Thyroid gland (tissue), 4 donors: ENCODE results near the gene PDF. TPM values are rescaled to one million over a fixed set of nuclear protein-coding genes. Genes with fewer than 3 reads are reported as not detected.

ENCODE experiments used
- DNase-seq, 2 donors: peaks; one replicate each; pipeline ENCODE4 v3.0.0-alpha.2; 2019
- H3K27ac ChIP-seq, 3 donors: fragments of 200-600 bp; sonication (generic); 1 replicate in 2 of 3; 2 replicates in 1 of 3; pipeline ENCODE4 v1.5.1; 2016 to 2019; ENCODE audit warnings: mild to moderate bottlenecking in 1 of 3, moderate library complexity in 1 of 3
- H3K27me3 ChIP-seq: fragments of 200-600 bp; sonication (generic); one replicate; pipeline ENCODE4 v1.5.1; 2019
- H3K36me3 ChIP-seq, 2 donors: fragments of 200-600 bp; sonication (generic); one replicate each; pipeline ENCODE4 v1.5.1; 2016 to 2019
- H3K4me1 ChIP-seq, 2 donors: fragments of 200-600 bp; sonication (generic); one replicate each; pipeline ENCODE4 v1.5.1; 2017 to 2019
- H3K4me3 ChIP-seq, 3 donors: fragments of 200-600 bp; sonication (generic); replicated peaks in 1 of 3; 1 replicate in 2 of 3; 2 replicates in 1 of 3; pipeline ENCODE4 v1.5.1; 2016; ENCODE audit warnings: mild to moderate bottlenecking in 1 of 3
- H3K9me3 ChIP-seq: fragments of 200-600 bp; sonication (generic); one replicate; pipeline ENCODE4 v1.5.1; 2017
- POLR2A ChIP-seq, 2 donors: fragments of 450-650 bp; IDR thresholded peaks; one replicate each; pipeline ENCODE4 v1.6.1; 2017; ENCODE audit warnings: antibody characterized with exemption in 2 of 2, mild to moderate bottlenecking in 2 of 2, moderate library complexity in 1 of 2
- WGBS, 2 donors: methylation state at CpG; one replicate each; pipeline ENCODE4 v1.1.5; 2017; 5-methylcytosine and 5-hydroxymethylcytosine counted together
- intact Hi-C: fragments of 100-400 bp; cut with DNase I; formaldehyde crosslinking; loops from one replicate; pipeline ENCODE4 v1.15.1; 2023
- total RNA-seq, 4 donors: library from RNA; depleted of rRNA; stranded (reverse); fragments of >200 nt; gene quantifications; one replicate each; pipeline ENCODE4 v1.2.3, GENCODE V29; 2016
- TF ChIP-seq, protein P1 (sequence below), 6 experiments: fragments of 200-600 bp in 3 of 6; fragments of 450-650 bp in 3 of 6; sonication (generic) in 3 of 6; IDR thresholded peaks; one replicate each; pipeline ENCODE4 v1.5.1; 2016 to 2019; ENCODE audit warnings: antibody characterized with exemption in 6 of 6, mild to moderate bottlenecking in 2 of 6, inconsistent platforms in 1 of 6, moderate library complexity in 1 of 6

PDF gene
- total RNA-seq, 4 donors from 2014 or later = 35.2 to 57.0 (median 51.0) TPM

DNA sequence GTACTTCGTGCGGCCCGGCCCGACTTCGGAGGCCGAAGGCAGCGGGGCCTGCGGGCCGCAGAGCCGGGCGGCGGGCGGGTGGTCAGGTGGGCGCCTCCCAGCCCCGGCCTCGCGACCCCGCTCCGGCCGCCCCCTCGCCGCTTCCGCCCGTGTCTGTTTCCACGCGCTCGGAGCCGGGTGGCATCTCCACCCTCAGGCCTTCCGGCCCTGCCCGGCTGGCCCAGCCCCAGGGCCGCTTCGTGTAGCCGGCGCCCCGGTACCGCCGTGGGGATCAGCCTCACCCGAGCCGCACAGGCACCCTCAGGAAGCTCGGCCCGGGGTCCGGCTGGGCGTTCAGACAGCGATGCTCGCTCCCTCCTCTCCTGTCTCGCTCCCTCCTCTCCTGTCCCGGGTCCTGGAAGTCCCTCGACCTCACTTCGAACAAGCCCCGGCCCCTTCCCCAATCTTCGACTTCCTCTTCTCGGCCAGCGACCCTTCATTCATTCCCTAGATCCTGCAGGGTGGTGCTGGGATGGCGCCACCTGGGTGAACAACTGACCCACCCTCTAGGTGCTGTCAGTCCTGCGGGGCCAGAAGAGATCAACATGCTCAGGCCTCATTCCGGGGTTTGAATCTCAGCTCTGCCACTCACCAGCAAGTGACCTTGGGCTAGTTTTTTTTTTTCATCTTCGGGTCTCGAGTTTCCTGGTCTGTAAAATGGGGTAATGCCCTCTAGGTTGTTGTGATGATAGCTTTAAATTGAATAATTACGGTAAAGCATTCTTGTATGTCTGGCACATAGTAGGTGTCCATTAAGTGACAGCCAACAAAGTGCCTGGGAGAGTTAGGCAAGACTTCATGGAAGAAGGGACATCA lies 18.6 kb downstream of the PDF start:
- DNase-seq = peak; percentile 41 to 46
- 3 to 5% methylated on average over 16 to 22 of the region's 59 CpGs for WGBS, 2 donors
- intact Hi-C loops = no loop called here

DNA sequence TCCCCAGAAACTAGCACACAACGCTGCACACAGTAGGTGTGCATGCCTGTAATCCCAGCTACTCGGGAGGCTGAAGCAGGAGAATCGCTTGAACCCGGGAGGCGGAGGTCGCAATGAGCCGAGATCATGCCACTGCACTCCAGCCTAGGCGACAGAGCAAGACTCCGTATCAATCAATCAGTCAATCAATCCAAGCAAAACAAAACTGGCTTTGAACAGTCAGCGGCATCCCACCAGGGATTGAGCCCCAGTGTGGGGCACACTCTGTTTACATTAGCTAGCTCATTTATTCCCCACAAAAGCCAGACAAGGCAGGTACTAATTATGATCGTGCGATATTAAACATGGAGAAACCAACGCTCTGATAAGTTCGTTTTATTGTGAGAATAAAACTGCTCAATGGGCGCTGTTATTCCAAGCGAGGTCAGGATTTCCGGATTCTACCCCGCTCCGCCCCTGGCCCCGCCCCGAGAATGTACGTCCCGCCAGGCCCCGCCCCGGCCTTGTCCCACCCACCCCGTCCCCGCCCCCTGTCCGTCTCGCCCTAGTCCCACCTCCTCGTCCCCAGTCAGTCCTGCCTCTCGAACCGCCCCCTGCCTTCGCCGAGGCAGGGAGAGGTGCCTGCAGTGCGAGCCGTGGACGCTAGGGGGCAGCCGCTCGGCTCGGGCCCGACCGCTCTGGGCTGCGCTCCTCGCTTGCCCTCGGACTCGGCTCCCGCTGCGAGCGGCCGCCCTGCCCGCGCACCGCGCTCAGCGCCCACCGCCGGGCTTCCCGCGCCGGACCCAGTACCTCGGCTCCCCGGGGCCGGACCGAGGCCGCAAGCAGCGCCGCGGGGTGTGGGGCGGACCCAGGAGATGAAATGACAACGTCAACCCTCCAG lies 19.5 kb downstream of the PDF start, which contains the start of gene VPS4A:
Gene VPS4A (plus strand): TSS at position 698 of the 880 bp plus-strand sequence. CDS start 162 bp downstream, at position 860.
- WGBS, 2 donors = 19 to 20% methylated on average over 27 to 33 of the region's 70 CpGs
- Histone ChIP-seq H3K27ac (peak within 1 kb of the TSS; percentile 67 to 85 (median 73)), H3K9me3 (no peaks in the 10 kb centered on the region), H3K36me3 (peaks cover under 1 to 6% of the 10 kb centered on the region in 2 donors), H3K4me3 (peak within 1 kb of the TSS; percentile 62 to 97 (median 85)), H3K4me1 (peaks cover 24 to 49% of the 10 kb centered on the region in 2 donors), H3K27me3 (no peaks in the 10 kb centered on the region)
- DNase-seq = peak; percentile 96 to 97
- intact Hi-C loops = no loop called here
- TF ChIP-seq, protein P1, sequence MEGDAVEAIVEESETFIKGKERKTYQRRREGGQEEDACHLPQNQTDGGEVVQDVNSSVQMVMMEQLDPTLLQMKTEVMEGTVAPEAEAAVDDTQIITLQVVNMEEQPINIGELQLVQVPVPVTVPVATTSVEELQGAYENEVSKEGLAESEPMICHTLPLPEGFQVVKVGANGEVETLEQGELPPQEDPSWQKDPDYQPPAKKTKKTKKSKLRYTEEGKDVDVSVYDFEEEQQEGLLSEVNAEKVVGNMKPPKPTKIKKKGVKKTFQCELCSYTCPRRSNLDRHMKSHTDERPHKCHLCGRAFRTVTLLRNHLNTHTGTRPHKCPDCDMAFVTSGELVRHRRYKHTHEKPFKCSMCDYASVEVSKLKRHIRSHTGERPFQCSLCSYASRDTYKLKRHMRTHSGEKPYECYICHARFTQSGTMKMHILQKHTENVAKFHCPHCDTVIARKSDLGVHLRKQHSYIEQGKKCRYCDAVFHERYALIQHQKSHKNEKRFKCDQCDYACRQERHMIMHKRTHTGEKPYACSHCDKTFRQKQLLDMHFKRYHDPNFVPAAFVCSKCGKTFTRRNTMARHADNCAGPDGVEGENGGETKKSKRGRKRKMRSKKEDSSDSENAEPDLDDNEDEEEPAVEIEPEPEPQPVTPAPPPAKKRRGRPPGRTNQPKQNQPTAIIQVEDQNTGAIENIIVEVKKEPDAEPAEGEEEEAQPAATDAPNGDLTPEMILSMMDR (IDR thresholded peaks at IDR 0.05) = peak; percentile 19 to 99 (median 88)
- TF ChIP-seq POLR2A (IDR thresholded peaks at IDR 0.05) = peak in 1 of 2 donors; percentile 81

More for the DNA sequence above, 18.6 kb downstream of the PDF start:
- Histone ChIP-seq H3K4me3 (peak overlapping the region; percentile 62 to 97 (median 85)), H3K9me3 (no peaks in the 10 kb centered on the region), H3K36me3 (peaks cover 9 to 14% of the 10 kb centered on the region in 2 donors), H3K27me3 (no peaks in the 10 kb centered on the region), H3K4me1 (peaks cover 19 to 40% of the 10 kb centered on the region in 2 donors), H3K27ac (peak overlapping the region; percentile 67 to 85 (median 73))
- TF ChIP-seq, protein P1 (IDR thresholded peaks at IDR 0.05) = no peak
- TF ChIP-seq POLR2A (IDR thresholded peaks at IDR 0.05) = no peak

DNA sequence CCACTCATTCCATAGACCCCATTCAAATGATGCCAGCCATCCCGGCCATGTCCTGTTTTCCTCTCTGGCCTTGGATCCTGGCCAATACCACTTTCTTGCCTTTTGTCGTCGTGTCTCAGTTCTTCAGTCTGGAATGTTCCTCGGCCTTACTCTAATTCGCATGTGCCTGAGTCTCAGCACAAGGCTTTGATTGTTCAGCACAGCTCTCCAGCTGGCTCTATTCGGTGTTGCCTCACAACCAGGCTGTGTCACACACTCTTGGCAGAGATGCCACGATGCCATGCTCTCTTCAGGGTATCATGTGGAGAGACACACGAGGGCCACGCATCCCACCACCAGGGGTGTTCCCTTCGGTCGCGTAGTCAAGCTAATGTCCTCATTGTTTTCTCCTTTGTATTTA lies 21.1 kb downstream of the PDF start:
- TF ChIP-seq, protein P1 (IDR thresholded peaks at IDR 0.05) = no peak
- no peak for TF ChIP-seq POLR2A (IDR thresholded peaks at IDR 0.05)
- Histone ChIP-seq H3K27me3 (no peaks in the 10 kb centered on the region), H3K9me3 (no peaks in the 10 kb centered on the region), H3K4me3 (no peak overlapping the region), H3K4me1 (peaks cover 38 to 61% of the 10 kb centered on the region in 2 donors), H3K36me3 (no peaks in the 10 kb centered on the region), H3K27ac (peak overlapping the region in 2 of 3 donors; percentile 31 to 32)
- intact Hi-C loops = no loop called here
- DNase-seq = peak; percentile 29 to 35
- WGBS, 2 donors = 76 to 78% methylated on average over 12 of the region's 12 CpGs

DNA sequence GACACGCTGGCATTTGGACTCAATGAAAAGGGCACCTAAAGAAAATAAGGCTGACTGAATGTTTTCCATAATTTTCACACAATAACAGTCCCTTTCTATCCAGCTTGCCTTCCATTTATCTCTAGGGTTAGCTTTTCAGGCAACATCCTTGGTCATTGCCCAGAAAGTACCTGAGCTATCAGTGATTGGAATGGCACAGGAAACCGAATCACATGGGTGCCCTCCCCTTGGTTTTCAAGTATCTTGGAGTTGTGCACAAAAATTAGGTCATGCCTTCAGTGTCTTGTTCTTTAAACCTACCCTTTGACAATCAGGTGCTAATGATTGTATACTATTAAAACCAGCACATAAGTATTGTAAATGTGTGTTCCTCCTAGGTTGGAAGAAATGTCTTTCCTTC lies 22.5 kb downstream of the PDF start:
- 59 to 71% methylated on average over 2 of the region's 2 CpGs for WGBS, 2 donors
- TF ChIP-seq, protein P1 (IDR thresholded peaks at IDR 0.05) = no peak
- TF ChIP-seq POLR2A (IDR thresholded peaks at IDR 0.05) = no peak
- Histone ChIP-seq H3K27me3 (no peaks in the 10 kb centered on the region), H3K4me3 (no peak overlapping the region), H3K9me3 (no peaks in the 10 kb centered on the region), H3K27ac (peak overlapping the region; percentile 5 to 22 (median 20)), H3K36me3 (no peaks in the 10 kb centered on the region), H3K4me1 (peaks cover 45 to 66% of the 10 kb centered on the region in 2 donors)
- DNase-seq = peak; percentile 58 to 62
- intact Hi-C loops = no loop called here
